ENCODE measurements around the gene ASB15. TPM values are rescaled to one million over a fixed set of nuclear protein-coding genes. Genes with fewer than 3 reads are reported as not detected.

ASB15 gene
- total and polyA plus RNA-seq, 2 of the 8 experiments (the other 6 are each of a cell fraction or from before 2014, with no cell fraction given) = not detected

GRCh38 chr7:123616223-123616622 lies 14.6 kb downstream of the ASB15 start:
- no peak overlapping the region for H3K27ac ChIP-seq (ENCODE audit: low read depth, low read length)
- H3K4ac ChIP-seq (replicated peaks; ENCODE audit: insufficient read length, low read depth, low read length) = no peak overlapping the region
- POLR2A ChIA-PET (ENCODE audit: partially characterized antibody) = no interaction called here
- CTCF ChIA-PET (ENCODE audit: partially characterized antibody) = interaction anchor here (1.0 to 2.5 kb wide), 4 partner anchors 8 to 35 kb away, joined by 4 to 10 read pairs (median 5); no protein-coding TSS in a partner anchor
- H2BK120ac ChIP-seq (replicated peaks; ENCODE audit: low read depth, low read length) = no peak overlapping the region
- no peak overlapping the region for H4K8ac ChIP-seq (ENCODE audit: extremely low read depth, insufficient read depth, low read length)
- no peaks in the 10 kb centered on the region for H3K27me3 ChIP-seq (replicated peaks in 1 of 4; ENCODE audit: control insufficient read depth in 3 of 4, extremely low read depth in 1 of 4, insufficient read depth in 3 of 4, low read length in 3 of 4)
- no peaks in the 10 kb centered on the region; the same call in 1 of the 2 replicates for H3K23me2 ChIP-seq (ENCODE audit: low read depth, low read length)
- H2AK5ac ChIP-seq (ENCODE audit: low read depth, low read length) = no peak overlapping the region
- H3K4me2 ChIP-seq (ENCODE audit: insufficient read depth in 1 of 2, low read depth in 2 of 2, low read length in 2 of 2) = no peak overlapping the region
- H3K14ac ChIP-seq (ENCODE audit: insufficient read length) = no peak overlapping the region
- no peak overlapping the region for H2BK12ac ChIP-seq (ENCODE audit: low read depth, low read length)
- no peak overlapping the region for H4K5ac ChIP-seq (ENCODE audit: insufficient read length, low read depth, low read length)
- H4K91ac ChIP-seq (replicated peaks; ENCODE audit: insufficient read length, low read length) = no peak overlapping the region
- no peak overlapping the region for H2BK20ac ChIP-seq (ENCODE audit: low read length)
- H3K79me1 ChIP-seq (ENCODE audit: low read depth, low read length) = no peaks in the 10 kb centered on the region
- no peaks in the 10 kb centered on the region for H3K36me3 ChIP-seq (ENCODE audit: control insufficient read depth in 2 of 4, insufficient read depth in 4 of 4, low read length in 3 of 4)
- H3K18ac ChIP-seq (ENCODE audit: extremely low read depth, low read length) = no peak overlapping the region
- DNase-seq (ENCODE audit: low read depth in 1 of 2, low spot score in 2 of 2) (no peak), FAIRE-seq (no peak)
- no peak overlapping the region for H3K9ac ChIP-seq (replicated peaks in 1 of 4; ENCODE audit: extremely low read depth in 1 of 4, low read depth in 3 of 4, low read length in 3 of 4)
- H3K56ac ChIP-seq (replicated peaks; ENCODE audit: insufficient read length, low read depth, low read length) = no peak overlapping the region
- no peak overlapping the region for H2BK15ac ChIP-seq (ENCODE audit: low read length)
- H4K20me1 ChIP-seq (replicated peaks in 1 of 2; ENCODE audit: control insufficient read depth in 1 of 2, insufficient read depth in 2 of 2, low read length in 2 of 2) = no peaks in the 10 kb centered on the region
- no peak overlapping the region for H3K4me3 ChIP-seq (ENCODE audit: extremely low read depth in 1 of 4, insufficient read depth in 2 of 4, low read depth in 3 of 4, low read length in 4 of 4)
- H3K79me2 ChIP-seq (ENCODE audit: control insufficient read depth in 1 of 2, insufficient read depth in 2 of 2, low read length in 2 of 2) = no peaks in the 10 kb centered on the region
- H3K23ac ChIP-seq (ENCODE audit: insufficient read length) = no peak overlapping the region
- H2BK5ac ChIP-seq (ENCODE audit: low read depth, low read length) = no peak overlapping the region
- H3K4me1 ChIP-seq (replicated peaks in 1 of 4; ENCODE audit: control insufficient read depth in 3 of 4, insufficient read depth in 4 of 4, low read length in 3 of 4) = no peaks in the 10 kb centered on the region
- no peaks in the 10 kb centered on the region for H3K9me3 ChIP-seq (ENCODE audit: insufficient read depth in 2 of 2, low read depth in 1 of 2, low read length in 1 of 2)
- H2AFZ ChIP-seq (ENCODE audit: low read length) = no peak overlapping the region
- TF ChIP-seq ATF2 (IDR thresholded peaks at IDR 0.05; ENCODE audit: low read length) (no peak), RFX5 (IDR thresholded peaks at IDR 0.05; ENCODE audit: borderline replicate concordance, low read depth, low read length) (no peak), ZNF274 (IDR thresholded peaks at IDR 0.05; ENCODE audit: borderline replicate concordance, extremely low read depth, low read length) (no peak), KDM1A (IDR thresholded peaks at IDR 0.05; ENCODE audit: borderline replicate concordance, low read length) (no peak), CBX5 (IDR thresholded peaks at IDR 0.05; ENCODE audit: low read depth, low read length) (no peak), POLR2AphosphoS5 (IDR thresholded peaks at IDR 0.05; ENCODE audit: low read depth, low read length) (no peak), RBBP5 (IDR thresholded peaks at IDR 0.05; ENCODE audit: borderline replicate concordance, low read depth, low read length) (no peak), MAX (IDR thresholded peaks at IDR 0.05) (no peak), ASH2L (IDR thresholded peaks at IDR 0.05; ENCODE audit: low read length) (no peak), E2F6 (IDR thresholded peaks at IDR 0.05) (no peak), SIN3A (conservative IDR thresholded peaks at IDR 0.05 in 1 of 2, IDR thresholded peaks at IDR 0.05 in 1 of 2; ENCODE audit: low read depth in 1 of 2, low read length in 2 of 2) (no peak), GTF2F1 (IDR thresholded peaks at IDR 0.05; ENCODE audit: borderline replicate concordance, low read depth, low read length) (no peak), BACH1 (IDR thresholded peaks at IDR 0.05; ENCODE audit: low read length) (no peak)
